Activated T-cell treated with anti-CD3 and anti-CD28 coated beads, Interleukin-2, amount 50 U/mL, for 24 hours (primary cell): ENCODE data around the gene SCN5A.

Source experiments
- DNase-seq: peaks from one replicate; pipeline ENCODE4 v3.0.0-alpha.2; 2020
- H3K27ac Mint-ChIP-seq: 2 replicates; pipeline ENCODE4 v1.8.0; 2020; ENCODE audit warnings: mild to moderate bottlenecking, mixed read lengths
- H3K27me3 Mint-ChIP-seq: 2 replicates; pipeline ENCODE4 v1.8.0; 2020; ENCODE audit warnings: mixed read lengths
- H3K36me3 Mint-ChIP-seq: 2 replicates; pipeline ENCODE4 v1.8.0; 2020; ENCODE audit warnings: low read depth, mixed read lengths
- H3K4me1 Mint-ChIP-seq: 2 replicates; pipeline ENCODE4 v1.8.0; 2020; ENCODE audit warnings: low read depth, mixed read lengths
- H3K4me3 Mint-ChIP-seq: 2 replicates; pipeline ENCODE4 v1.8.0; 2020; ENCODE audit warnings: mild to moderate bottlenecking, moderate library complexity, mixed read lengths
- H3K9me3 Mint-ChIP-seq: 2 replicates; pipeline ENCODE4 v1.8.0; 2020; ENCODE audit warnings: mixed read lengths

SCN5A gene

DNA sequence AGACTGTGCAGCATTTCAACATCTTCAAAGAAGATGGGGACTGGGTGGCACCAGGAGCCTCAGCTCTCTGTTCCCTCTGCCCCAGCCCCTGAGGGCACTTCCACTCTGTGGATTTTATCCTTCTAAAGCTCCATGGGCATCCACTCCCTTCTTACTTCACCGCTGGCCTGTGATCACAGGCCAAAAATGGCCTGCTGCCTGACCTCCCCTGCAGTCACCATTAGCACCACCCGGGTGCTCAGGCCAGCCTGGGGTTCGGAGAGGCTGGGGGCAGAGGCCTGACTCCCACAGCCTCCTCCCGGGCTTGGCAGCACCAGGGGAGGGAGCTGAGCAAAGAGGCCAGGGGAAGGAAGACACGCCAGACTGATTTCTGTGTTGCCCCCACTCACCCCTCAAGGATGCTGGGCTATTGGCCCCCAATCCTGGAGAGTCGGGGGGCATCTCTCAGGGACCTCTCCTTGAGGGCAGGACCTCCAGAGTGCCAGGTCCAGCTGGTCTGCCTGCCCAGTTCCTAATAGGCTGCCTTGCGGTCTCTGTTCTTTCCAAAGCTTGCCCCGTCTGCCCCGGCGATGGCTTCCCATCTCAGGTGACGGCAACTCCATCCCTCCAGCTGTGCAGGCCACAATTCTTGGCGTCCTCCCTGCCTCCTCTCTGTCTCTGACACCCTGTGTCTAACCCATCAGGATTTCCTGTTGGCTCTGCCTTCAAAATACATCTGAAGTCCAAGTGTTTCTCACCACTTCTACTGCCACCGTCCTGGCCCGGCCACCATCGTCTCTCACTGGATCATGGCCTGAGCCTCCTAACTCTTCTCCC is 86.2 kb downstream of the SCN5A start:
- H3K36me3 Mint-ChIP-seq = no peaks in the 10 kb centered on the region
- no peak overlapping the region for H3K4me3 Mint-ChIP-seq
- H3K9me3 Mint-ChIP-seq = no peaks in the 10 kb centered on the region
- H3K4me1 Mint-ChIP-seq = no peaks in the 10 kb centered on the region
- no peaks in the 10 kb centered on the region for H3K27me3 Mint-ChIP-seq
- DNase-seq = peak; percentile 5
- no peak overlapping the region for H3K27ac Mint-ChIP-seq

DNA sequence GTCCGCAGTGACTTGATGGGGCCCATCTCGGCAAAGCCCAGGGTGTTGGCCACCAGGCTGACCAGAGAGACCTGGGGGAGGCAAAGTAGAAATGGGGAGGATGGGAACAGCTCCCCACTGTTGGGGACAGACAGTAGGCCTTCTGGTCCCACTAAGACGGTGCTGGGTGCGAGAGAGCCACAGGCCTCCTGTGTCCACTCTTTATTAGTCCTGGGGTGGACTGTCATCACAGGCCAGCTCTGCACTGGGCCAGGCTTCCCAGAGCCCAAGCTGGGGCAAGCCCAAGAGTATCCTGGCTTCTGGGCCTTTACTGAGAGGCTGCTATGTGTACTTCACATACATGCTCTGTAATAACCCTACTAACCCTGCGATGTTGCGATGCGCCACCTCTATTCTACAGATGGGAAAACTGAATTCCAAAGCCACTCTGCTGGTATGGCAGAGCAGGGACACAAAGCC is 87.0 kb downstream of the SCN5A start:
- no peak overlapping the region for H3K4me3 Mint-ChIP-seq
- H3K36me3 Mint-ChIP-seq = no peaks in the 10 kb centered on the region
- no peaks in the 10 kb centered on the region for H3K27me3 Mint-ChIP-seq
- H3K4me1 Mint-ChIP-seq = no peaks in the 10 kb centered on the region
- DNase-seq = peak; percentile 8
- no peak overlapping the region for H3K27ac Mint-ChIP-seq
- no peaks in the 10 kb centered on the region for H3K9me3 Mint-ChIP-seq

DNA sequence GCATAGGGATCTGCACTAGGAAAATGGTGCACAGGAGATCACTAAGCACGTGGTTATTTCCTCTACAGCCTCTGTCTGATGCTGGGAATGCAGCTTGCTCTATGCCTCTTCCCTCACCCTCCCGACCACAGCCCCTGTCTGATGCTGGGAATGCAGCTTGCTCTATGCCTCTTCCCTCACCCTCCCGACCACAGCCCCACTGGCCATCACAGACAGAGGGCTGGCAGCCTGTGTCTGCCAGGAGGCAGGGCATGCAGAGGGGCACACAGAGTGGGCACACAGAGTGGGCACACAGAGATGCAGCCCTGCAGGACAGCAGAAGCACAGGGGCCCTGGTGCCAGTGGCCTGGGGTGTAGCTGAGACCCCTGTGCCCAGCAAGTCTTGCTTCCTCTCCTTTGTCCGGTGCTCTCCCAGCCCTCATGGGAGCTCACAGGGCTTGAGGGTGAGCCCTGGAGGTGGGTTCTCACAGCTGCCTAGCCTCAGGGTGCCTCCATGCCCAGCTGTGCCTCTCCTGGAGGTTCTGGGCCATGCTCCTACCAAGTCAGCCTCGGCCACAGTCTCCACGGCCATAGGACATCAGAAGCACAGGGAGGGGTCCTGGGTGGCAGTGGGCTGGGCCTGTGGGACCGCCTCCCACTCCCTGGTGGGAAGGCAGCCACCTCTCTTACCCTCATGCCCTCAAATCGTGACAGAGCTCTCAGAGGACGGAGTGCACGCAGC is 87.6 kb downstream of the SCN5A start:
- Mint-ChIP-seq H3K4me1 (no peaks in the 10 kb centered on the region), H3K27ac (no peak overlapping the region), H3K27me3 (no peaks in the 10 kb centered on the region), H3K9me3 (no peaks in the 10 kb centered on the region), H3K36me3 (no peaks in the 10 kb centered on the region), H3K4me3 (no peak overlapping the region)
- DNase-seq = peak; percentile 14

DNA sequence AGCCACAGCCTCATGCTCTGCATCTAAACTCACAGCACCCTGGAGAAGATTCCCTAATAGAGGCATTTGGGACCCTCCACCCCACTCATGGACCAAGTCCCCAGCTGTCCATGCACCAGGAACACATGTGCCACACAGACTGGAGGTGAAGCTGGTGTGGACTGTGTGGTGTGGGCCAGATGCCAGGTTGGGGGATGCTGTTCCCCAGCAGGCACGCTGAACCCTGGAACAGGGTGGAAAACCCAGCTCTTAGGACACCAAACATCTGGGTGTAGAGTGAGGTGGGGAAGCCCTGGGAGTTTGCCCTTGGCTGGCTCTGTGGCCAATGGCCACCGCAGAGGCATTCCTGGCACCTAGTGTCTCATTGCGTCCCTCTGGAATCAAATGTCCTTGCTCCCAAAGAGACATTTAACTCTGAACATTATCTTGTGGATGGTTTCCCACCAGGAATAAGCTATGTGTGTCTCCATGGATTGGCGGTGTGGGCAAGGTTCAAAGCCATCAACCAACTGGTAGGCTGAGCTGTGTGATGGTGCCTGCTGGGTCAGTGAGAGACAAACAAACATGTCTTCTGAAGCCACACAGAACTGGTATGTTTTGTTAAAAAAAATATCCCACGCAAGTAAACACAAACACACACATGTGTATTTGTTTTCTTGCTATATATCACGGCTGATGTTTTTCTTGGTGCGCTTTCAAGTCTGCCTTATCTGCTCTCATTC is 88.3 kb downstream of the SCN5A start:
- no peak for DNase-seq
- H3K4me3 Mint-ChIP-seq = no peak overlapping the region
- no peak overlapping the region for H3K27ac Mint-ChIP-seq
- no peaks in the 10 kb centered on the region for H3K36me3 Mint-ChIP-seq
- H3K4me1 Mint-ChIP-seq = no peaks in the 10 kb centered on the region
- H3K9me3 Mint-ChIP-seq = no peaks in the 10 kb centered on the region
- no peaks in the 10 kb centered on the region for H3K27me3 Mint-ChIP-seq

DNA sequence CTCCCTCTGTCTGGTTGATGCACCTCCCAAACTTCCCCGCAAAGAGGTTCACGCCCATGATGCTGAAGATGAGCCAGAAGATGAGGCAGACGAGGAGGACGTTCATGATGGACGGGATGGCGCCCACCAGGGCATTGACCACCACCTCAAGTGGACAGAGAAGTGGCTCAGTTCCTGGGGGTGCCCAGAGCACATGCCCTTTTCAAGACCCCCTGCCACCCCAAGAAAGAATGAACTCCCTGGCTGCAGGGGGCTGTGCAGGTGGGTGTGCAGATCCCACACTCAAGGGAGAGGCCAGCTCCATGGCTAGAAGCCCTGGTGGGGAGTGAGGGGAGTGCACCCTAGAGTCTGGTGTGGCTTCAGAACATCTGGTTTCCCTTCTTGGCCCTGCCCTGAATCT is 89.2 kb downstream of the SCN5A start:
- no peak for DNase-seq
- Mint-ChIP-seq H3K27me3 (no peaks in the 10 kb centered on the region), H3K9me3 (no peaks in the 10 kb centered on the region), H3K27ac (no peak overlapping the region), H3K4me1 (no peaks in the 10 kb centered on the region), H3K4me3 (no peak overlapping the region), H3K36me3 (no peaks in the 10 kb centered on the region)

DNA sequence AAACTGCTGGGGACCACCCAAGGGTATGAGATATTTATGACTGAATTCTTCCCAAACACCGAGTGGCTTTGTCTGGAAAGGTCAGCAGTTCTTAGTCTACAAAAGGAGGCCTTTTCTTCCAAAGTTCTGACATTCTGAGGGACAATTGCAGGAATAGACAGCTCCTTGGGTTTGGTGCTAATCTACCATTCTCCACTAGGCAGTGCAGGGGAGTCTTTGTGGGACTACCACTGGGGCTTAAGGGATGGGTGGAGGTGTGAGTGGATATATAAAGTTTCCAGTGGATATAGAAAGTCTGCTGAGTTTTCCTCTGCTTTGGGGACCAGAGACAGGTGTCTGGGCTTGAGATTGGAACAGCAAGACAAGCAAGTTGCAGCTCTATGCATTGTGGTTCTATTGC is 90.6 kb downstream of the SCN5A start:
- Mint-ChIP-seq H3K9me3 (no peaks in the 10 kb centered on the region), H3K4me1 (no peaks in the 10 kb centered on the region), H3K36me3 (no peaks in the 10 kb centered on the region)

DNA sequence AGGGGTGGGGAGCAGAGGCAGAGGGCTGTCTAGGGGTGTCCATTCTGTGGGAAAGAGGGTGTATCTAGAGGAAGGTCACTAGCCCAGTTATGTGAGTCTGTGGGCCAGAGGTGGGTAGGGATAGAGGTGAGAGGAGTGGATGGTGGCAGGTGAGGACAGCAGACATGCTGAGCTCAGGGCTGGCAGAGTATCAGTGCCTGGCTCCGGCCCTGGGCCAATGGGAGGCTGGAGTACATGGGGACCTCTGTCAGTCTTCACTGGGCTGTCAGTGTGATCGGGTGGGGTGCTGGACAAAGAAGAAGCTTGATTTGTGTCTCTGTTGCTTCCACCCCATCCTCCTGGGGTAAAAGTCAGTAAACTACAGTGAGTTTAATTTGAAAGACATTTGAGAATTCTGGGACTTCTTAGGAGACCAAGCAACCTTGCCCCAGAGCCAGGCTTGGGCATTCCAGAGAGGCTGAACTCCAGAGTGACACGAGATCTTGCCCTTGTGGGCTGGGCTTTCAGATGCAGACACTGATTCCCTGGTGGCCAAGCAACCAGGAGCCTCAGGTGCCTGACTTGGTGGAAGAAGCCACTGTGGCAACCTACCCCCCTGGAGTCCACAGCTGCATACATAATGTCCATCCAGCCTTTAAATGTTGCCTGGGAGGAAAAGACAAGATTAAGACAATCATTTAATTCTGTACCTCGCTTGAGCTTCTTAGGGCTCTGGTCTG is 92.7 kb downstream of the SCN5A start:
- Mint-ChIP-seq H3K27ac (no peak overlapping the region), H3K4me3 (no peak overlapping the region), H3K36me3 (no peaks in the 10 kb centered on the region), H3K9me3 (no peaks in the 10 kb centered on the region), H3K4me1 (no peaks in the 10 kb centered on the region), H3K27me3 (no peaks in the 10 kb centered on the region)
- no peak for DNase-seq

More for the DNA sequence above, 90.6 kb downstream of the SCN5A start:
- Mint-ChIP-seq H3K4me3 (no peak overlapping the region), H3K27ac (no peak overlapping the region), H3K27me3 (no peaks in the 10 kb centered on the region)
- no peak for DNase-seq

DNA sequence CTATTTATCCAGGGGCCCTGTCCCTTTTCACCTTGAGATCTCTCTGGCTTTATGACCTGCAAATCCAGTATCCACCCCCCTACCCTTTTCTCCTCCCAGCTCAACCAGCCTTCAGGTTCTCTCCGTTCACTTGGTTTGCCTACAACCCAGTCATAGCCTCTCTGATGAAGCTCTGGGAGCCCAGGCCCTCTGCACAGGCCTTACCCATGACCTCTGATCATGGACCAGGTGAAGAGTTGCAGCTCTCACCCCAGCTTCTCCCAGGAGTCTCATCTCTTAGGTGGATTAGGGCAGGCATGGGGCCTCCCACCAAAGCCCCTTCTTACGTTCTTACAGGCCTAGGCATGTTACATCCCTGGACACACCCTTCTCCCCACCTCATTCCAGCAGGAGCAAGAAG is 93.6 kb downstream of the SCN5A start:
- Mint-ChIP-seq H3K9me3 (no peaks in the 10 kb centered on the region), H3K36me3 (no peaks in the 10 kb centered on the region), H3K4me3 (no peak overlapping the region), H3K4me1 (no peaks in the 10 kb centered on the region), H3K27me3 (no peaks in the 10 kb centered on the region), H3K27ac (no peak overlapping the region)
- DNase-seq = no peak

DNA sequence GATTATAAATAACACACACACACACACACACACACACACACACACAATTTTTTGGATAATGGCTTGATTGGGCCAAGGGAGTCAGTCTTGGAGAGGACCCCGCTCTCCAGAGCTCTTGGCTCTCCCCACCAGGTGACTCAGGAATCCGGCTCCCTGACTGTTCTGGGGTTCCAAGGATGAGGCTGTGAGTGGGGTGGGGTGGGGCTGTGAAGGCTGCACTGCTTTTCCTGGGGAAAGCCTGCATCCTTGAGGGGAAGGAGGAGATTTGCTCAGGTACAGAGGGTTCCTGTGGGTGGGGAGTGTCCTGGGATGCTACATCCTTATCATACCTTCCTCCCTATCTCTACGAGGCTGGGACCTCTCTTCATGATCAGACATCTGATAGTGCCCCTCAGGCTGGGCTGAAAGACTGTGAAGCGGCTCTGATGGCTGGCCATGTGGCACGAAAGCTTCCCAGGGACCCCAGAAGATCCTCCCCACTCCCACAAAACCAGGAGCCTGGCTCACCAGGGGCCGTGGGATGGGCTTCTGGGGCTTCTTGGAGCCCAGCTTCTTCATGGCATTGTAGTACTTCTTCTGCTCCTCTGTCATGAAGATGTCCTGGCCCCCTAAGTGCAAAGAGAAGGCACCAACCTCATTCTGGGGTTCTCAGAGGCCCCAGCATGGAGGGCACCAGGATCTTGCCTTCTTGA is 94.2 kb downstream of the SCN5A start:
- H3K36me3 Mint-ChIP-seq = no peaks in the 10 kb centered on the region
- no peaks in the 10 kb centered on the region for H3K4me1 Mint-ChIP-seq
- H3K27ac Mint-ChIP-seq = no peak overlapping the region
- no peaks in the 10 kb centered on the region for H3K9me3 Mint-ChIP-seq
- no peak for DNase-seq
- no peaks in the 10 kb centered on the region for H3K27me3 Mint-ChIP-seq
- no peak overlapping the region for H3K4me3 Mint-ChIP-seq

DNA sequence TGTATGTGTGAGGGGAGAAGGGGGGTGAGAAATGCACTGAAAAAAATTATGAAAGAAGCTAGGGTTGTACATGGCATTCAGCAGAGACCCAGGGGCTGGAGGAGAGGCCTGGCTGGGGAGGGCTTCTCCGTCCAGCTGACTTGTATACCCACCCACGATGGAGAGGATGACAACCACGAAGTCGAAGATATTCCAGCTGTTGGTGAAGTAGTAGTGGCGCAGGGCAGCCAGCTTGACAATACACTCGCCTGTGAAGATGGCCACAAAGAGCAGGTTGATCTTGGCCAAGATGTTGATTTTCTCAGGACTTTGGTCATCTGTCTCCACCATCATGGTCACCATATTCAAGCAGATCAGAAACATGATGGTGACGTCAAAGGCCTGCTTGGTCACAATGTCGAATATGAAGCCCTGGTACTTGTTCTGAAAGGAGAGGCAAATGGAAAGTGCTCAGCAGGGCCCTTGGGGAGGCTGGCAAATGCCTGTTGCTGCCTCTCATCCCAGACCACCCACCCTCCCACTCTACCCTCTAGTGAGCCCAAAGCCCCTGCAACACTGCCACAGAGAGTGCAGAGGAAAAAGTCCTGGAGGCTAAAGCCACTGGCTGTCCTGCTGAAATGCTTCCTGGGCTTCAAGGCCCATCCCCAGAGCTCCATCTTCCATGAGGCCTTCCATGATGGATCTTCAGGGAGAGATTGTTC is 95.2 kb downstream of the SCN5A start:
- Mint-ChIP-seq H3K27ac (no peak overlapping the region), H3K9me3 (no peaks in the 10 kb centered on the region)

DNA sequence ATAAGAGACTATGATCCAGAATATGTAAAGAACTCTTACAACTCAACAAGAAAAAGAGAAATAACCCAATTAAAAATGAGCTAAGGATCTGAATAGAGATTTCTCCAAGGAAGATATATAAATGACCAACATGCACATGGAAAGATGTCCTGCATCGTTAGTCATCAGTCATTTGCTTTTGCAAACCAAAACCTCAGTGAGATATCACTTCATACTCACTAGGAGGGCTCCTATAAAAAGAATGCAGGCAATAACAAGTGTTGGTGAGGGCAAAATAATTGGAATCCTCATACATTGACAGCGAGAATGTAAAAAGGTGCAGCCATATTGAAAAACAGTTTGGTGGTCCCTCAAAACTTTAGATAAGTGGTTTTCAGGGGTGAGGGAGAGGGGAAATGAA is 96.4 kb downstream of the SCN5A start:
- H3K9me3 Mint-ChIP-seq = no peaks in the 10 kb centered on the region
- no peak for DNase-seq
- H3K27me3 Mint-ChIP-seq = no peaks in the 10 kb centered on the region
- H3K4me1 Mint-ChIP-seq = no peaks in the 10 kb centered on the region
- no peak overlapping the region for H3K27ac Mint-ChIP-seq
- H3K36me3 Mint-ChIP-seq = no peaks in the 10 kb centered on the region
- H3K4me3 Mint-ChIP-seq = no peak overlapping the region

More for the DNA sequence above, 95.2 kb downstream of the SCN5A start:
- H3K4me3 Mint-ChIP-seq = no peak overlapping the region
- DNase-seq = no peak
- H3K4me1 Mint-ChIP-seq = no peaks in the 10 kb centered on the region
- no peaks in the 10 kb centered on the region for H3K36me3 Mint-ChIP-seq
- no peaks in the 10 kb centered on the region for H3K27me3 Mint-ChIP-seq

DNA sequence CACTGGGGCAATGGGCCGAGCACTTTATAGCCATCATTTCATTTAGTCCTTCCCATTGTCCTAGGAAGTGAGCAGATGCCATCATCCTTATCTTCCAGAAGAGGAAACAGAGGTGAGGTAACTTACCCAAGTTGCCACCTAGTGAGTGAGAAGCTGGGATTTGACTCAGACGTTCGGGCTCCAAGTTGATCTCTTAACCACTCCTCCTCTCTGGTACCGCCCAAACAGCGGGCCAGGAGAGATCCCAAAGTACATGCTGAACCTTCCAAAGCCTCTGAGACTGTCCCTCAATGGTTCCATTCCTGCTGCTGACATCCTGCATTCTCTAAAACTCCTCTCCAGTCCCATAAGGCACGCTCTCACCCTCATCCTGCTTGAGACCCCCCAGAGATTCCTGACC is 97.1 kb downstream of the SCN5A start:
- H3K27me3 Mint-ChIP-seq = no peaks in the 10 kb centered on the region
- H3K36me3 Mint-ChIP-seq = no peaks in the 10 kb centered on the region
- no peaks in the 10 kb centered on the region for H3K4me1 Mint-ChIP-seq
- no peak overlapping the region for H3K4me3 Mint-ChIP-seq
- no peak for DNase-seq
- H3K9me3 Mint-ChIP-seq = no peaks in the 10 kb centered on the region
- H3K27ac Mint-ChIP-seq = no peak overlapping the region

DNA sequence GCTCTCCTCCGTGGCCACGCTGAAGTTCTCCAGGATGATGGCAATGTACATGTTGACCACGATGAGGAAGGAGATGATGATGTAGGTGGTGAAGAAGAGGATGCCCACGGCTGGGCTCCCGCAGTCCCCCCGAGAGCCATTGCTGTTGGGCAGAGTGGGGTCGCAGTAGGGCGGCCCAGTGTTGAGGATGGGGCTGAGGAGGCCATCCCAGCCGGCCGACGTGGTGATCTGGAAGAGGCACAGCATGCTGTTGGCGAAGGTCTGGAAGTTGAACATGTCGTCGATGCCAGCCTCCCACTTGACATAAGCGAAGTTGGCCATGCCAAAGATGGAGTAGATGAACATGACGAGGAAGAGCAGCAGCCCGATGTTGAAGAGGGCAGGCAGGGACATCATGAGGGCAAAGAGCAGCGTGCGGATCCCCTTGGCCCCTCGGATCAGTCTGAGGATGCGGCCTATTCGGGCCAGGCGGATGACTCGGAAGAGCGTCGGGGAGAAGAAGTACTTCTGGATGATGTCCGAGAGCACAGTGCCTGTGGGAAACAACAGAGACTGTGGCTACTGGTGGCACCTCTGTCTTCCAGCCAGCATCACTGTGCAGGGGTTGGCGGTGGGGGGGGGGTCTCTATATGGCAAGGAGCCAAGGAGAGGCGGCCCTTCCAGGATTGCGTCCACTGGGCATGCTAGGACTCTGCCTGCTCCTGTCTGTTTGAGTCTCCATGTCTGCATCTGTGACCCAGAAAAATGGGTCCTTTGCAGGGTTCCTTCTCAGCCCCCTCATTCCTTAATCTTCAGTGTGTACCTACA is 98.3 kb downstream of the SCN5A start:
- no peaks in the 10 kb centered on the region for H3K36me3 Mint-ChIP-seq
- no peak for DNase-seq
- no peaks in the 10 kb centered on the region for H3K27me3 Mint-ChIP-seq
- H3K9me3 Mint-ChIP-seq = no peaks in the 10 kb centered on the region
- no peak overlapping the region for H3K27ac Mint-ChIP-seq
- H3K4me1 Mint-ChIP-seq = no peaks in the 10 kb centered on the region
- no peak overlapping the region for H3K4me3 Mint-ChIP-seq
